GM12873 (cell line): ENCODE data around the gene RABGAP1L.

Source experiments
- CTCF ChIP-seq: IDR thresholded peaks from 2 replicates; pipeline ENCODE4 v1.5.1; 2012; ENCODE audit warnings: low read depth, mild to moderate bottlenecking, moderate library complexity, low read length, control low read depth; ENCODE audit not compliant: insufficient read depth; ENCODE audit errors: missing control alignments

The RABGAP1L gene

DNA sequence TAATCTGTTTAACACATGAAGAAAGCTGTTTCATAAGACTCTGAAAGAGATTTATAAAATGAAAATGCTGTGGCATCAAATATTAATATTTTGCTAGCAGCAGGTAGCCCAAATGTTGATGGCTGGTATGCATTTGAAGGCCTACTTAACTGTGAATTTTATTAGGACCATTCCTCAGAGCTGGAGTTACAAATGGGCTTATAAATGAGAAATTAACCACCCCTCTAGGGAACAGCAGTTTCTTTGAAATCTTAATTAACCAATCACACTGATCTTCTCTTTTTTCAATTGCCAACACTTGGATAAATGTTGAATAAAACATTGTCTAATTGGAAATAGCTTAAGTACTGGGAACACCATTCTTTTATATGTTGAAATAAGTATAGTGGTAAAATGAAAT is 418.4 kb downstream of the RABGAP1L start:
- no peak for TF ChIP-seq CTCF

- no peak for TF ChIP-seq CTCF
These were observed 421.5 kb downstream of the RABGAP1L start for GRCh38 chr1:174580801-174581200.

DNA sequence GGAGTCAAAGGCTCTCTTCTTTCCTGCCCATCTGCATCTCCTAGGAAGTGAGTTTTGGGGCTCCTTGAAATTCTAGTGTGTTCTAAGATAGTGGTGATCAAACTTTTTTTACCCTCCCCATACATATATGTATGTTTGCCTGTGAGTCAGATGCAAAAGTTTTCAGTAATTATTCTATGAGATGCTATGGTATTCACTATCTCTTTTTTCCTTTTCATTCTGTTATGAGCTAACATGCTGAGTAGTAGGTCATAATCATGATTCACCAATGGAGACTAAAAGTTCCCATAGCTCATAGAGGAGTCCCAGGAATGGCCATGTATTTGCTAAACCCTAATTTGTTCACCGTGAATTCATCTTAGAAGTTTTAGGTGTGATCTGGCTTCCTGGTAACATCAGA is 424.0 kb downstream of the RABGAP1L start:
- TF ChIP-seq CTCF: no peak

DNA sequence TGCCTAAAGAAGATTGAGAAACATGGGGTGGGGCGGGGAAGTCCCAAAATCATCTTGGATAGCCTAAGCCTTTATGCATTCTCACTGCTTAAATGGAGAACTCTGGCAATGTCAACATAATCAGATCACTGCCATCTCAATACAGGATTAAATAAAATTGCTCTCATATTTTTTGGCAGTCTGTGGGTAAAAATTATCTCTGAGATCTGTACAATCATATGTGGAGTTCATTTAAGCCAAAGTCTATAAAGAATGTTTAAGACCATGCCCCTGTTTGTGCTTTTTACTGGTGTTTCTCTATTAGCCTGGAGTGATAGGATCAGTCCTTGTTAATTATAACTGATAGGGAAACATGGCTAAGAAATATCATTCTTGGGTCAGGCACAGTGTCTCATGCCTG is 424.8 kb downstream of the RABGAP1L start:
- no peak for TF ChIP-seq CTCF

DNA sequence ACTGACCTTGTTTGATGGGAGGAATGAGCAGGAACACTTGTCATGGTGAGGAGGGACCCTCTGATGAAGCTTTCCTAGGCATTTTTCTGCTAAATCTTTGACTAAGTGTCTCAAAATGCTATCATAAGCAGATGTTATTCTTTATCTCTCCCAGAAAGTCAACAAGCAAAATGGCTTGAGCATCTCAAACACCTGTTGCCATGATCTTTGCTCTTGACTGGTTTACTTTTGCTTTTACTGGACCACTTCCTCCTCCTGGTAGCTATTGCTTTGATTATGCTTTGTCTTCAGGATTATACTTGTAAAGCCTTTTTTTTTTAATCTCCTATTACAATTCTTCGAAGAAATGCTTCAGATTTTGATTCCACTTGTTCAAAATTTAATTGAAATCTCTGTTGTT is 445.9 kb downstream of the RABGAP1L start:
- TF ChIP-seq CTCF: no peak

- TF ChIP-seq CTCF: no peak
These were observed 447.2 kb downstream of the RABGAP1L start for GRCh38 chr1:174606471-174606870.

DNA sequence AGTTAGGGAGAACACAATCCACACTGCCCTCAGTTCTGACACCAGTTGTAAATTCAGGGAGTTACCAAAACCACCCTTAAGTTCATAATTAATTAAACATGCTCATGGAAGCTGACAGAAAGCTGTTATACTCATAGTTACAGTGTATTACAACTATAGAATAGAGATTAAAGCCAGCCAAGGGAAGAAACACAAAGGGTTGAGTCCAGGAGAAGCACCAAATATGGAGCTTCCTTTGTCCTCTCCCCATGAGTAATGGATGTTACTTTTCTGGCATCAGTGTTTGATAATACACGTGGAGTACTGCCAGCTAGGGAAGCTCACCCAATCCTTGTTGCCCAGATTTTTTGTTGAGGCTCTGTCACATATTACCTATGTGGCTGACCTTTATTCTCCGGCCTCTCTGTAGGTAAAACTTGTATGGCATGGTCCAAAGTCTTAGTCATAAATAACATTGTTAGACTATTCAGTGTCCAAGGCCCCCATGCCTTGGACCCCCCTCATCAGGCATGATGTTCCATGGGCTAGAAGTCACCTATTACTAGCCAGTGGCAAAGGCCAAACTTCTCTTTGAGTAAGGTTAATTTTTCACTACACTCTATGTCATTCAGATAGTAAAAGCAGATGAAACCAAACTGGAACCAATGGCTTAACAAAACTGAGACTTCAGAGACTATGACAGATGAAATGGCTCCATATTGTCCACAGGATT is 464.2 kb downstream of the RABGAP1L start:
- no peak for TF ChIP-seq CTCF
